GM18498 (cell line): ENCODE data around the gene ITPA.

ENCODE experiments used
- ATAC-seq: cut with Tn5 transposase; IDR thresholded peaks from one replicate; pipeline ENCODE4 v1.9.1; 2021; ENCODE audit warnings: mild to moderate bottlenecking, moderate library complexity; ENCODE audit not compliant: unreplicated experiment

ITPA gene

GRCh38 chr20:3226093-3226492 is 16.8 kb downstream of the ITPA start:
- ATAC-seq: no peak

GRCh38 chr20:3226864-3227263 is 17.6 kb downstream of the ITPA start:
- no peak for ATAC-seq

GRCh38 chr20:3227506-3227905 is 18.2 kb downstream of the ITPA start:
- no peak for ATAC-seq

GRCh38 chr20:3227936-3228749 is 18.8 kb downstream of the ITPA start:
- ATAC-seq: no peak

GRCh38 chr20:3228750-3229032 is 19.4 kb downstream of the ITPA start:
- ATAC-seq: no peak

- ATAC-seq: no peak
Measured at GRCh38 chr20:3229158-3229557, 19.9 kb downstream of the ITPA start.

GRCh38 chr20:3229798-3230197 is 20.5 kb downstream of the ITPA start:
- ATAC-seq: no peak

- no peak for ATAC-seq
Measured at GRCh38 chr20:3231116-3231515, 21.8 kb downstream of the ITPA start.

- no peak for ATAC-seq
Measured at GRCh38 chr20:3231889-3232588, 22.7 kb downstream of the ITPA start.

GRCh38 chr20:3233131-3233990 is 24.1 kb downstream of the ITPA start:
- ATAC-seq: no peak

- no peak for ATAC-seq
Measured at GRCh38 chr20:3233991-3234498, 24.7 kb downstream of the ITPA start.

GRCh38 chr20:3235666-3236324 is 26.5 kb downstream of the ITPA start:
- no peak for ATAC-seq

- no peak for ATAC-seq
Measured at GRCh38 chr20:3237011-3237957, 28.0 kb downstream of the ITPA start.

GRCh38 chr20:3237958-3238615 is 28.8 kb downstream of the ITPA start:
- ATAC-seq: no peak

GRCh38 chr20:3238616-3239025 is 29.3 kb downstream of the ITPA start:
- peak; percentile 41 for ATAC-seq

- ATAC-seq: peak; percentile 60
Measured at GRCh38 chr20:3239026-3239866, 29.9 kb downstream of the ITPA start, which contains the start of gene SLC4A11. Gene SLC4A11 (minus strand): TSS chr20:3239190. CDS start chr20:3239137, 53 bp downstream.

GRCh38 chr20:3239867-3240775 is 30.8 kb downstream of the ITPA start:
- no peak for ATAC-seq
